H9 (cell line): ENCODE measurements around the gene ZNF407. TPM values are rescaled to one million over a fixed set of nuclear protein-coding genes. Genes with fewer than 3 reads are reported as not detected.

Experiments used
- DNase-seq: peaks from one replicate; pipeline ENCODE4 v3.0.0-alpha.2; 2017
- H2AFZ ChIP-seq: one replicate; pipeline ENCODE4 v1.6.1; 2013; ENCODE audit warnings: mild to moderate bottlenecking, low read length, control low read depth, moderate library complexity
- H2AK5ac ChIP-seq: 2 replicates; pipeline ENCODE4 v1.6.1; 2013; ENCODE audit warnings: low read length, control low read depth, mixed read lengths; ENCODE audit not compliant: insufficient read length
- H2BK120ac ChIP-seq: one replicate; pipeline ENCODE4 v1.6.1; 2013; ENCODE audit warnings: low read depth, mild to moderate bottlenecking, low read length, control low read depth, inconsistent platforms; ENCODE audit not compliant: poor library complexity, severe bottlenecking
- H2BK12ac ChIP-seq: 2 replicates; pipeline ENCODE4 v1.6.1; 2013; ENCODE audit warnings: low read length, control low read depth, mixed read lengths, low read depth; ENCODE audit not compliant: insufficient read length
- H2BK15ac ChIP-seq: 2 replicates; pipeline ENCODE4 v1.6.1; 2013; ENCODE audit warnings: low read depth, low read length, control low read depth
- H2BK20ac ChIP-seq: one replicate; pipeline ENCODE4 v1.6.1; 2013; ENCODE audit warnings: low read depth, mild to moderate bottlenecking, low read length, control low read depth, inconsistent platforms; ENCODE audit not compliant: poor library complexity, severe bottlenecking
- H2BK5ac ChIP-seq: 2 replicates; pipeline ENCODE4 v1.6.1; 2013; ENCODE audit warnings: low read length, control low read depth, mixed read lengths; ENCODE audit not compliant: insufficient read length
- H3K14ac ChIP-seq: 2 replicates; pipeline ENCODE4 v1.6.1; 2013; ENCODE audit warnings: low read length, control low read depth; ENCODE audit not compliant: insufficient read depth
- H3K18ac ChIP-seq: 2 replicates; pipeline ENCODE4 v1.6.1; 2013; ENCODE audit warnings: low read depth, mild to moderate bottlenecking, mixed read lengths, low read length, control low read depth; ENCODE audit not compliant: insufficient read length
- H3K23ac ChIP-seq: 2 replicates; pipeline ENCODE4 v1.6.1; 2013; ENCODE audit warnings: low read length, control low read depth, mixed read lengths, low read depth; ENCODE audit not compliant: insufficient read length
- H3K23me2 ChIP-seq: 2 replicates; pipeline ENCODE4 v1.6.1; 2013; ENCODE audit warnings: low read depth, mild to moderate bottlenecking, mixed read lengths, low read length, control low read depth; ENCODE audit not compliant: insufficient read length, poor library complexity, severe bottlenecking
- H3K27ac ChIP-seq: 2 replicates; pipeline ENCODE4 v1.5.1; 2013; ENCODE audit warnings: low read length, control low read depth, mixed read lengths, low read depth; ENCODE audit not compliant: insufficient read length
- H3K27me3 ChIP-seq: 2 replicates; pipeline ENCODE4 v1.6.1; 2013; ENCODE audit warnings: low read length, control low read depth, inconsistent platforms; ENCODE audit not compliant: insufficient read depth
- H3K4ac ChIP-seq: 2 replicates; pipeline ENCODE4 v1.6.1; 2013; ENCODE audit warnings: low read depth, mild to moderate bottlenecking, control low read depth, inconsistent platforms, low read length, moderate library complexity
- H3K4me1 ChIP-seq: 2 replicates; pipeline ENCODE4 v1.6.1; 2013; ENCODE audit warnings: low read length, control low read depth, inconsistent platforms; ENCODE audit not compliant: insufficient read depth
- H3K4me2 ChIP-seq: 2 replicates; pipeline ENCODE4 v1.6.1; 2013; ENCODE audit warnings: low read length, control low read depth, mixed read lengths; ENCODE audit not compliant: insufficient read length, insufficient read depth
- H3K56ac ChIP-seq: 2 replicates; pipeline ENCODE4 v1.6.1; 2013; ENCODE audit warnings: low read depth, mild to moderate bottlenecking, mixed read lengths, low read length, control low read depth; ENCODE audit not compliant: insufficient read length
- H3K79me1 ChIP-seq: 2 replicates; pipeline ENCODE4 v1.6.1; 2013; ENCODE audit warnings: low read depth, mild to moderate bottlenecking, moderate library complexity, low read length, control low read depth, inconsistent platforms; ENCODE audit not compliant: insufficient read depth, poor library complexity, severe bottlenecking
- H3K79me2 ChIP-seq: 2 replicates; pipeline ENCODE4 v1.6.1; 2013; ENCODE audit warnings: low read length, control low read depth, inconsistent platforms; ENCODE audit not compliant: insufficient read depth
- H3K9ac ChIP-seq: 2 replicates; pipeline ENCODE4 v1.6.1; 2013; ENCODE audit warnings: low read length, control low read depth, mixed read lengths; ENCODE audit not compliant: insufficient read length; ENCODE audit errors: extremely low read depth
- H3K9me3 ChIP-seq: one replicate; pipeline ENCODE4 v1.6.1; 2013; ENCODE audit warnings: low read depth, low read length, inconsistent platforms; ENCODE audit not compliant: control insufficient read depth
- H3T11ph ChIP-seq: one replicate; pipeline ENCODE4 v1.6.1; 2013; ENCODE audit warnings: mild to moderate bottlenecking, low read length, control low read depth, inconsistent platforms
- H4K20me1 ChIP-seq: one replicate; pipeline ENCODE4 v1.6.1; 2013; ENCODE audit not compliant: control insufficient read depth, insufficient read length, insufficient read depth
- H4K5ac ChIP-seq: 2 replicates; pipeline ENCODE4 v1.6.1; 2013; ENCODE audit warnings: low read depth, mild to moderate bottlenecking, mixed read lengths, low read length, control low read depth; ENCODE audit not compliant: insufficient read length
- H4K8ac ChIP-seq: replicated peaks from 2 replicates; pipeline ENCODE4 v1.6.1; 2013; ENCODE audit warnings: low read length, control low read depth, mixed read lengths, low read depth; ENCODE audit not compliant: insufficient read length
- H4K91ac ChIP-seq: 2 replicates; pipeline ENCODE4 v1.6.1; 2013; ENCODE audit warnings: low read depth, mild to moderate bottlenecking, moderate library complexity, mixed read lengths, low read length, control low read depth; ENCODE audit not compliant: insufficient read length
- H3K27ac Mint-ChIP-seq, 3 experiments: 2 replicates in 2 of 3; 3 replicates in 1 of 3; pipeline ENCODE4 v1.8.0; 2020 to 2021; ENCODE audit warnings: mixed read lengths in 3 of 3, mild to moderate bottlenecking in 1 of 3, moderate library complexity in 1 of 3
- H3K27me3 Mint-ChIP-seq: 2 replicates; pipeline ENCODE4 v1.8.0; 2021; ENCODE audit warnings: low read depth, mild to moderate bottlenecking, moderate library complexity, mixed read lengths
- H3K36me3 Mint-ChIP-seq, 3 experiments: 2 replicates in 2 of 3; 3 replicates in 1 of 3; pipeline ENCODE4 v1.8.0; 2020 to 2021; ENCODE audit warnings: low read depth in 3 of 3, mixed read lengths in 3 of 3; ENCODE audit not compliant: insufficient read depth in 1 of 3
- H3K4me1 Mint-ChIP-seq, 2 experiments: 2 replicates each; pipeline ENCODE4 v1.8.0; 2020; ENCODE audit warnings: mixed read lengths in 2 of 2
- H3K4me3 Mint-ChIP-seq, 2 experiments: 2 replicates in 1 of 2; 3 replicates in 1 of 2; pipeline ENCODE4 v1.8.0; 2020 to 2021; ENCODE audit warnings: mild to moderate bottlenecking in 2 of 2, mixed read lengths in 2 of 2, moderate library complexity in 1 of 2
- H3K9me3 Mint-ChIP-seq, 2 experiments: 2 replicates in 1 of 2; 3 replicates in 1 of 2; pipeline ENCODE4 v1.8.0; 2020; ENCODE audit warnings: mild to moderate bottlenecking in 2 of 2, mixed read lengths in 2 of 2, moderate library complexity in 1 of 2
- WGBS: extraction: QIAGEN DNeasy Blood & Tissue Kit; methylation state at CpG from one replicate; pipeline ENCODE4 v1.1.7; 2013; ENCODE audit warnings: missing lambda C conversion rate, low lambda C conversion rate, mixed read lengths; ENCODE audit not compliant: insufficient read length; ENCODE audit errors: extremely low coverage; 5-methylcytosine and 5-hydroxymethylcytosine counted together
- total RNA-seq: library from RNA; stranded (reverse); gene quantifications from 2 replicates; pipeline ENCODE4 v1.2.1, GENCODE V29; 2021
- TF ChIP-seq, protein P1 (sequence below): fragments of 200-600 bp; sonication (generic); conservative IDR thresholded peaks from 3 replicates; pipeline ENCODE4 v1.8.0; 2021; ENCODE audit warnings: antibody characterized with exemption, mild to moderate bottlenecking

The ZNF407 gene
- total RNA-seq, 1 experiment from 2014 or later = 8.7 TPM

DNA sequence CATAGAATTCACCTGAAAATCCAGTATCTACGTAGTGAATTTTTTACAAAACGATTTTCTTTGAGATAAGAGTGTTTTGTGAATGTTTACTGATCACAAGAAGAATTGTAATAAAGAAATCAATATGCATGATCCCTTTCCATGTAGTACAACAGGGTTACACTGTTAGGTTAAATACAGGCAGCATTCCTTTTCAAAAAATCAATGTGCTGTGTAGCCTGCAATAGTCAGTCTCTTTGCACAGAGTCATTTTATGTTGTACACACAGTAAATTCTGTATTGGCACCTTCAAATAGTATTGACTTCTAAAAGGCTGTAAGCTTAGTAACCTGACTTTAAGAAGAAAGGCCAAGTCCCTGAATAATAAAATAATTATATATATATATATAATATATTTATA, 63.3 kb downstream of the ZNF407 start:
- Histone ChIP-seq H4K8ac (no peak overlapping the region), H2AFZ (no peak overlapping the region)
- H3K4me3 Mint-ChIP-seq = no peak overlapping the region

More for the DNA sequence above, 63.3 kb downstream of the ZNF407 start:
- no peaks in the 10 kb centered on the region for H3K27me3 ChIP-seq
- H3K27ac ChIP-seq = no peak overlapping the region
- H3K4me1 ChIP-seq = no peaks in the 10 kb centered on the region; the same call in 1 of the 2 replicates
- no peak overlapping the region for H3K18ac ChIP-seq
- H3K9ac ChIP-seq = no peak overlapping the region
- no peak overlapping the region for H3K4ac ChIP-seq
- H3K9me3 ChIP-seq = no peaks in the 10 kb centered on the region
- Mint-ChIP-seq H3K27ac (no peak overlapping the region), H3K4me1 (peaks cover 4 to 5% of the 10 kb centered on the region in 2 experiments), H3K27me3 (no peaks in the 10 kb centered on the region; the same call in 1 of the 2 replicates), H3K36me3 (no peaks in the 10 kb centered on the region), H3K9me3 (no peaks in the 10 kb centered on the region)
- H2BK20ac ChIP-seq = no peak overlapping the region
- no peaks in the 10 kb centered on the region for H3K79me2 ChIP-seq
- H3K79me1 ChIP-seq = no peaks in the 10 kb centered on the region
- H4K5ac ChIP-seq = no peak overlapping the region
- H3K23me2 ChIP-seq = no peaks in the 10 kb centered on the region
- no peak overlapping the region for H3K4me2 ChIP-seq
- H4K91ac ChIP-seq = no peak overlapping the region
- TF ChIP-seq, protein P1, sequence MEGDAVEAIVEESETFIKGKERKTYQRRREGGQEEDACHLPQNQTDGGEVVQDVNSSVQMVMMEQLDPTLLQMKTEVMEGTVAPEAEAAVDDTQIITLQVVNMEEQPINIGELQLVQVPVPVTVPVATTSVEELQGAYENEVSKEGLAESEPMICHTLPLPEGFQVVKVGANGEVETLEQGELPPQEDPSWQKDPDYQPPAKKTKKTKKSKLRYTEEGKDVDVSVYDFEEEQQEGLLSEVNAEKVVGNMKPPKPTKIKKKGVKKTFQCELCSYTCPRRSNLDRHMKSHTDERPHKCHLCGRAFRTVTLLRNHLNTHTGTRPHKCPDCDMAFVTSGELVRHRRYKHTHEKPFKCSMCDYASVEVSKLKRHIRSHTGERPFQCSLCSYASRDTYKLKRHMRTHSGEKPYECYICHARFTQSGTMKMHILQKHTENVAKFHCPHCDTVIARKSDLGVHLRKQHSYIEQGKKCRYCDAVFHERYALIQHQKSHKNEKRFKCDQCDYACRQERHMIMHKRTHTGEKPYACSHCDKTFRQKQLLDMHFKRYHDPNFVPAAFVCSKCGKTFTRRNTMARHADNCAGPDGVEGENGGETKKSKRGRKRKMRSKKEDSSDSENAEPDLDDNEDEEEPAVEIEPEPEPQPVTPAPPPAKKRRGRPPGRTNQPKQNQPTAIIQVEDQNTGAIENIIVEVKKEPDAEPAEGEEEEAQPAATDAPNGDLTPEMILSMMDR = no peak
- no peak overlapping the region for H3K23ac ChIP-seq
- H4K20me1 ChIP-seq = no peaks in the 10 kb centered on the region
- WGBS = no CpG with 5 or more reads among the region's 2 CpGs
- H2AK5ac ChIP-seq = no peak overlapping the region
- H2BK15ac ChIP-seq = no peak overlapping the region
- H2BK120ac ChIP-seq = no peak overlapping the region
- no peak overlapping the region for H2BK5ac ChIP-seq
- no peak for DNase-seq
- no peak overlapping the region for H3K56ac ChIP-seq
- no peak overlapping the region for H2BK12ac ChIP-seq
- H3K14ac ChIP-seq = no peak overlapping the region
- H3T11ph ChIP-seq = no peak overlapping the region
